Coronary artery (tissue), 2 donors: ENCODE data around the gene CFAP92.

ENCODE experiments used
- DNase-seq: peaks from one replicate; pipeline ENCODE4 v3.0.0-alpha.2; 2017; ENCODE audit warnings: low spot score
- H3K27ac ChIP-seq, 2 donors: fragments of 200-600 bp; sonication (generic); one replicate each; pipeline ENCODE4 v1.5.1; 2016 to 2019
- H3K4me3 ChIP-seq: fragments of 200-600 bp; sonication (generic); 2 replicates; pipeline ENCODE4 v1.5.1; 2016; ENCODE audit warnings: mild to moderate bottlenecking, moderate library complexity
- TF ChIP-seq, protein P1 (sequence below): fragments of 200-600 bp; sonication (generic); IDR thresholded peaks from one replicate; pipeline ENCODE4 v1.5.1; 2019; ENCODE audit warnings: antibody characterized with exemption

CFAP92 gene

DNA sequence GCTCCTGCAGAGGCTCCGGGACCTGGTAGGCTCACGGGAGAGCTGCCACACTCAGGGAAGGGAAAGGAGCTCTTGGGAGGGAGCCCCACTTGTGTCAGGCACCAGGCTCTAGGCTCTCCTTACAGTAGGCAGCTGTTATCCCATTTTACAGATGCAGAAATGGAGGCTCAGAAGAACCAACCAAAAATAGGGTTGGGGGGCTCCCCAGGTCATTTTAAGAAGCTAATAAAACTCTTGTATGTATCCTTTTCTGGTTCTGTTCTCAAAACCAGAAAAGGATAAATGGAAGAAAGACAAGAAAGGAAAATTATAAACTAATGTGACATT is 43.2 kb upstream of the CFAP92 start:
- no peak for DNase-seq
- TF ChIP-seq, protein P1, sequence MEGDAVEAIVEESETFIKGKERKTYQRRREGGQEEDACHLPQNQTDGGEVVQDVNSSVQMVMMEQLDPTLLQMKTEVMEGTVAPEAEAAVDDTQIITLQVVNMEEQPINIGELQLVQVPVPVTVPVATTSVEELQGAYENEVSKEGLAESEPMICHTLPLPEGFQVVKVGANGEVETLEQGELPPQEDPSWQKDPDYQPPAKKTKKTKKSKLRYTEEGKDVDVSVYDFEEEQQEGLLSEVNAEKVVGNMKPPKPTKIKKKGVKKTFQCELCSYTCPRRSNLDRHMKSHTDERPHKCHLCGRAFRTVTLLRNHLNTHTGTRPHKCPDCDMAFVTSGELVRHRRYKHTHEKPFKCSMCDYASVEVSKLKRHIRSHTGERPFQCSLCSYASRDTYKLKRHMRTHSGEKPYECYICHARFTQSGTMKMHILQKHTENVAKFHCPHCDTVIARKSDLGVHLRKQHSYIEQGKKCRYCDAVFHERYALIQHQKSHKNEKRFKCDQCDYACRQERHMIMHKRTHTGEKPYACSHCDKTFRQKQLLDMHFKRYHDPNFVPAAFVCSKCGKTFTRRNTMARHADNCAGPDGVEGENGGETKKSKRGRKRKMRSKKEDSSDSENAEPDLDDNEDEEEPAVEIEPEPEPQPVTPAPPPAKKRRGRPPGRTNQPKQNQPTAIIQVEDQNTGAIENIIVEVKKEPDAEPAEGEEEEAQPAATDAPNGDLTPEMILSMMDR: no peak
- Histone ChIP-seq H3K4me3 (no peak overlapping the region), H3K27ac (no peak overlapping the region)

GRCh38 chr3:129036222-129037092 is 42.6 kb upstream of the CFAP92 start:
- no peak for DNase-seq
- no peak overlapping the region for H3K4me3 ChIP-seq
- no peak overlapping the region for H3K27ac ChIP-seq
- TF ChIP-seq, protein P1: no peak

- no peak overlapping the region for H3K4me3 ChIP-seq
- DNase-seq: no peak
- H3K27ac ChIP-seq: no peak overlapping the region
- TF ChIP-seq, protein P1: no peak
Observed at GRCh38 chr3:129035360-129036221, 41.7 kb upstream of the CFAP92 start.

DNA sequence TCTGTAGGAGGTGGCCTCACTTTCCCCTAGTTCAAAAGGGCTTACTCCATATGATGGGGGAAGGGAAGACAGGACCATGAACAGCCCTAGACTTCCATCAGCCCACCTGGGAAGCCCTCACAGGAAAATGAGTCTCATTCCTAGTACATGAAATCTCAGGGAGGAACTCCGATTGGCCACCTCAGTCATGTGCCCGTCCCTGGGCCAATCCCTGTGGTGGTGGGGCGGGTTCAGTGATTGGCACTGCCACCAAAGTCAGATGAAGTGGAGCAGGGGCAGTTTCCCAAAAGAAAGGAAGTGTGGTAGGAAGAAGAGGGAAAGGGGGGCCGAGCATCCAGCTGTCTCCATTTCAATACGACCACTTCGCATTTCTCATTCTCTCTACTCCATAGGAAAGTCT is 40.8 kb upstream of the CFAP92 start:
- TF ChIP-seq, protein P1: no peak
- H3K4me3 ChIP-seq: no peak overlapping the region
- DNase-seq: no peak
- no peak overlapping the region for H3K27ac ChIP-seq

DNA sequence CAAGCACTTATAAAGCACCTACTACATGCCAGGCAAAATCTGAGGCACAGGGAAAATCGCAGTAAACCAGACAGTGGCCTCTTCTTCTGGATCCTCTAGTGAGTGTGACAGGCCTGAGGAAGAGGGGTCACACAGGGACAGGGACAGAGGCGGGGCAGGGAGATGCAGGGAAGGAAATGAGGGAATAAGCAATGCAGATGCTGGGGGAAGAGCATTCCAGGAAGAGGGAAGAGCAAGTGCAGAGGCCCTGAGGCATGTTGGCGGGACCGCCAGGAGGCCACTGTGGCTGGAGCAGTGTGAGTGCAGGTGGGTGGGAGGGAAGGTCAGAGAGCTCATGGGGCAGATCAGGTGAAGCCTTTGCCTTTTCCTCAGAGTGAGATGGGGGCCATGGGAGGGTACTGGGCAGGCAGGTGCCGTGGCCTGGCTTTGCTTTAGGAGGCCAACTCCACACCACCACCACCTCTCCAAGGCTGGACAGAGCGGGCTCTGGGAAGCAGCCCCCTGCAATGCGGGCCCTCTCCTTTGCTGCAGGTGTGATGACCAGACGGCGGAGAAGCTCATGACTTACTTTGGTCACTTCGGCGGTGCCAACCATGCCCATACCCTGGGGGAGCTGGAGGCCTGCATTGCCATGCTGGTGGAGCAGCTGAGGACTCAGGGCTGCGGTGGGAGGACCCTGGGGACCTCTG is 39.9 kb upstream of the CFAP92 start:
- DNase-seq: no peak

DNA sequence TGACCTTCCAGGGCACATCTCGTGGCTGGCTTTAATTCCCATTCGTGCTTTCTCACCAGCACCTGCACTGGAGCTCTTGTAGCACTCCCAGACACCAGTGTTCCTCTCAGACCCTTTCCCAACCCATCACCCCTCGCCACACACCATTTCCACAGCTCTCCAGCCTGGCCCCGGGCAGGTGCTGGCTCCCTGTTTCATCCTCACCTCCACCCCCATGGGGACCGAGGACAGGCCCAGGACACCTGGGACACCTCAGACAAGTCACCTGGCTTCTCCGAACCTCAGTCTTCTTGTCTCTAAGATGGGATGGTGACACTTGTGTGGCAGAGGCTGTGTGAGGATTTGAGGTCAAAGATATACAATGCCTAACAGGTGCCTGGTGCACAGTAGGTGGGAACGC is 39.3 kb upstream of the CFAP92 start:
- H3K27ac ChIP-seq: no peak overlapping the region
- TF ChIP-seq, protein P1: no peak
- no peak for DNase-seq
- H3K4me3 ChIP-seq: no peak overlapping the region

More for the DNA sequence above, 39.9 kb upstream of the CFAP92 start:
- TF ChIP-seq, protein P1: no peak
- Histone ChIP-seq H3K4me3 (no peak overlapping the region), H3K27ac (no peak overlapping the region)
